ENCODE data around the gene MYH16.
"Not testable (repeated sequence)": the region's sequence is repeated elsewhere in the genome, so short reads cannot be mapped to it uniquely, and the experiment has no call there.

The MYH16 gene

DNA sequence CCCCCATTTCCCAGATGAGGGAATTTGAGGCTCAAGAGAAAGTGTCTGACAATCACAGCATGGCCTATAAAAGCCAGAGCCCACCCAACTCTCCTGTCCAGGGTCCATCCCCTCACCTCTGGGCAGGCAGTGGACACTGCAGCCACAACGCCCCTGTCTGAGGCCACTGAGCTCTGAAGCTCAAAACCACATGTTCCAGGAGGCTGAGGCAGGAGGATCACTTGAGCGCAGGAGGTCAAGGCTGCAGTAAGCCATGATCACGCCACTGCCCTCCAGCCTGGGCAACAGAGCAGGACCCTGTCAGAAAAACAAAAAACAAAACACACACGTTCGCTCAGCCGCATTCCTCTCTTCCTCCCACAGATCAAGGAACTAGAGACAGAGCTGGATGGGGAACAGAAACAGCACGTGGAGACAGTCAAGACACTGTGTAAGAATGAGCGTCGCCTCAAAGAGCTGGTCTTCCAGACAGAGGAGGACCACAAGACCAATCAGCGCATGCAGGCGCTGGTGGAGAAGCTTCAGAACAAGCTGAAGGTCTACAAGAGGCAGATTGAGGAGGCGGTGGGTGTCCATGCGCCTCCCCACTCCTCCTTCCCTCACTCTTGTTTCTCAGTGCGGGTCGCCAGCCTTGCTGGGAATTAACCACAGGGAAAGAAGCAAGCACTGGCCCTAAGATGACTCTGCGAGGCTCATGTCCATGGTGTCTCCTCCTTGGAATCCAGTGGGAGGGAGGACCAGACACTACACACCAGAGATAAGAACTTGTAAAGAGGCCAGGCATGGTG is 33.0 kb downstream of the MYH16 start:
- no peak for DNase-seq (ENCODE audit: low read depth in 2 of 2)

DNA sequence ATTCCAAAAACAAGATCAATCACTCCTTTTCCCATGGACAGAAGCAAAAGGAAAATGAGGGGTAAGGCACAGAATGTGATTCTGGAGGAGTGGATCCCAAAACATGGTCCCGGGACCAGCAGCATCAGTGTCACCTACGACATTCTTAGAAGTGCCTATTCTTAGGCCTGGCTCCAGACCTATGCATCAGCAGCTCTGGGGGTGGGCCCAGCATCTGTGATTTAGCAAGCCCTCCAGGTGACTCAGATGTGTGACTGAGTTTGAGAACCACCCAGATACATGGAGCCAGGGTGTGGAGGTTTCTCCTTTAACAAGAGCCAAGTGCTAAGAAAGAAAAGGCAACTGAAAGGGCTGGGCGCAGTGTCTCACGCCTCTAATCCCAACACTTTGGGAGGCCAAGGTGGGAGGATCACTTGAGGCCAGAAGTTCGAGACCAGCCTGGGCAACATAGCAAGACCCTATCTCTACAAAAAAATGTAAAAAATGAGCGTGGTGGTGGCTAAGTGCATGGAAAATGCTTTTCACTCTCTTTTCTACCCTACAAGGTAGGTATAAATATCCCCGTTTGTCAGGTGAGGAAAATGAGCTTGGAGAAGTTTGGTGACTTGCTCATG is 35.9 kb downstream of the MYH16 start:
- peak in 1 of 2 donors; percentile 9 for DNase-seq (ENCODE audit: low read depth in 2 of 2)

DNA sequence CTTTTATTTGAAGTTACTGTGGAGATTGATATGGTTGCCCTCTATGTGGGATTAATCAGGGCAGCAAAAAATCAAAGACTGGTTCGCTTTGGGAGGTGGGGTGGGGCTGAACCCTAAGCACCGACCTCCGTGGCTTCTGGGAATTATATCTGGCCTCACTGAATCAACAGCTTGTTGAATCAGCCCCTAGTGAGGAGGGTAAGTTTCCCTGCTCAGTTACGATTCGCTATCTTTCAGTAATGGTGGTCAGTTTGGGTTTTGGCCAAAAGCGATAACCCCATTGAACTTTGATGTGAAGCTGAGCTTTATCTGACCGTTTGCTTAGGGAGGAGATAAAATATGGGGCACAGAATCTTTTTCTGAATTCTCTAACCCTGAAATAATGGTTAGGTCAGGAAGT is 36.5 kb downstream of the MYH16 start:
- no peak for DNase-seq (ENCODE audit: low read depth in 2 of 2)

DNA sequence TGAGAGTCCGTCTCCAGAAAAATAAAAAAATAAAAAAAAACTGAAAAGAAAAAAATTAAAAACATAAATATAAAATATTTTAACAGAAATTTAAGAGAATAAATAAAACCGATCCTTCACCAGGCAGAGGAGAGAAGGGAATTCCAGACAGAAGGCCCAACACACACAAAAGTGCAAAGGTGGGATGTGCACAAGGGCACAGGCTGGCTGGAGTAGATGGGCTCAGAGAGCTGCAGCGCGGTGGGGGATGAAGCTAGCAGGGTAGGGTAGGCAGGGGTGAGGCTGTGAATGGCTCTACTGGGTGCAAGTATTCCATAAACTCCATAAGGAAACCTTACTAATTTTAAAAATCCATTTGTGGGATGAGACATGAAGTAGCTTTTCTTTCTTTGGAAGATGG is 37.4 kb downstream of the MYH16 start:
- DNase-seq (ENCODE audit: low read depth in 2 of 2): no peak

DNA sequence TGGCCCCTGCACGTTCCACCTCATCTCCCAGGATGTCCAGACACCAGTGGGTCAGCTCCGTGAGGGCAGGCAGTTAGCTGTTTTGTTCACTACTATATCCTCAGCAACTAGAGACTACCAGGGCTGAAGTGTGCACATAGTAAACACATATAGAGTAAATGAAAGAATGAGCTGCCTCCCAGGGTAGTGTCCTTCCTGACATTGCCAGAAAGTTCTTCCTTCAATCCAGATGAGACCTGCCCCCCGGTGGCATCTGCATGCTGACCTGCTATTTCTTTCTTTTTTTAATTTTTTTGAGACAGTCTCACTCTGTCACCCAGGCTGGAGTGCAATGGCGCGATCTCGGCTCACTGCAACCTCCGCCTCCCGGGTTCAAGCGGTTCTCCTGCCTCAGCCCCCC is 39.1 kb downstream of the MYH16 start:
- DNase-seq (ENCODE audit: low read depth in 2 of 2): no peak

DNA sequence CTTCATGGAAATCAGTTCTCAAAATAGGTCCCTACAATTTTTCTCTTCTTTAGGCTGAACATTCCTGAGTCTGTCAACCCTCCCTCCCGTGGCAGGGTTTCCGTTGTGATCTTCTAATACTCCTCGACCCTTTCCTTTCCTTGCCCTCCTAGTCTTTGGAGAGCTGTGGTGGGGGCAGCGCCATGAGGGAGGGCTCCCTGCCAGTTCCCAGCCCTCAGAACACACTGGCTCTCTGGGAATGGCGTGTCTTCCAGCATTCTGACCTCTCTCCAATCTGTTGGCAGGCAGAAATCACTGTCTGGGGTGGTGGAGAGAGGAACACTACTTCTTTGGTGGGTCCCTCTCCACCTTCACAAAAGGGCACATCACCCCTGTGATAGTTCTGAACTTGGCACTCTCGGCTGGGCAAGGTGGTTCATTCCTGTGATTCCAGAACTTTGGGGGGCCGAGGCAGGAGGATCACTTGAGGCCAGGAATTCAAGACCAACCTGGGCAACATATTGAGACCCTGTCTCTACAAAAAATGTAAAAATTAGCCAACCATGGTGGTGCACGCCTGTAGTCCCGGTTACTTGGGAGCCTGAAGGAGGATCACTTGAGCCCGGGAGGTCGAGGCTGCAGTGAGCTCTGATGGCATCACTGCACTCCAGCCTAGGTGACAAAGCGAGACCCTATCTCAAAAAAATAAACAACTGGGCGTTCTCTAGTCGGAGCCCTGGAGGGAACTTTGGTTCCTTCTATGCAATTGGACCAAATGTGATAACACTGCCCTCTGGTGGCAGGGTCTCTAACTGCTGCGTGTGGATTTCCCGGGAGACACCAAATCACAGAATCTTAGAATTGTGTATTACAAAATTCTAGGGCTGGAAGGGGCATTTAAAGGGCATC is 39.9 kb downstream of the MYH16 start:
- DNase-seq (ENCODE audit: low read depth in 2 of 2): peak; percentile 57 to 60

DNA sequence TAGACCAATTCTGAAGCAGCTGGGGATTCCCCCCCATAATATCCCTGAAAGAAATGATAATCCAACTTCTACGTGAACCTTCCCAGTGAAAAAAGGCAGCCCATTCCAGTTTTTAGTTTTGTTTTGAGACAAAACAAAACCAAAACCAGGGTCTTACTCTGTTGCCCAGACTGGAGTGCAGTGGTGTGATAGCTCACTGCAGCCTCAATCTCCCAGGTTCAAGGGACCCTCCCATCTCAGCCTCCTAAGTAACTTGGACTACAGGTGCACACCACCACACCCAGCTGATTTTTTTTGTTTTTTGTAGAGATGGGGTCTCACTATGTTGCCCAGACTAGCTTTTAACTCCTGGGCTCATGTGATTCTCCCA is 40.5 kb downstream of the MYH16 start:
- no peak for DNase-seq (ENCODE audit: low read depth in 2 of 2)

DNA sequence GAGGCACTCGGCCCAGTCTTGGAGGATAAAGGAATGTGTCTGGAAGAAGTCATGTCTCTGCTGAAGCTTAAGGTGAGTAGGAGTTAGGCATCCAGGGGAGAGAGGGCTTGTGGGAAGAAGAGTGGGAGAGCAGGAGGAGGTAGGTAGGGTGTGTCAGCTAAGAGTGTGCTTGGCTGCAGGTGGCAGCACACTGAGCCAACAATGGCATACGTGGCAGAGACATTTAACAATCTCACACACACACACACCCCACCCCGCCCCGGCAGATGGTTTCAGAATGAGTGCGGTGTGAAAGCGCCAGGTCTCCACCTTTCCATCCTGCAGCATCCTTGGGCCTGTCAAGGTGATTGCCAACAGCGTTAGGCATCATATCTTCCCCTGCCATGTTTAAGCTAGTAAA is 41.9 kb downstream of the MYH16 start:
- DNase-seq (ENCODE audit: low read depth in 2 of 2): peak; percentile 13 to 20

DNA sequence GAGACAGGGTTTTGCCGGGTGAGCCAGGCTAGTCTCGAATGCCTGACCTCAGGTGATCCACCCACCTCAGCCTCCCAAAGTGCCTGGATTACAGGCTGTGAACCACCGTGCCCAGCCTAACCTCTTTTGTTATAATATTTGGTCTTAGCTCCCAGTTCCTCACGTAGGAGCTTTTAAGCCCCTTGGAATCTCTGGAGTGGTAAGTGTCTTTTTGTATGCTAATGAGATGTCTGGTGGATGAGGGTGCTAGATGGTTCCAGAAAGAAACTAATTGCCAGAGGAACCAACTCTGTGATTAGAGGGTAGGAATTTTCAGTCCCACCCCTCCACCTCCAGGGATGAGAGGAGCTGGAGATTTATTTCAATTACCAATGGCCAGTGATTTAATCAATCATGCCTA is 47.7 kb downstream of the MYH16 start:
- DNase-seq (ENCODE audit: low read depth in 2 of 2): no peak

DNA sequence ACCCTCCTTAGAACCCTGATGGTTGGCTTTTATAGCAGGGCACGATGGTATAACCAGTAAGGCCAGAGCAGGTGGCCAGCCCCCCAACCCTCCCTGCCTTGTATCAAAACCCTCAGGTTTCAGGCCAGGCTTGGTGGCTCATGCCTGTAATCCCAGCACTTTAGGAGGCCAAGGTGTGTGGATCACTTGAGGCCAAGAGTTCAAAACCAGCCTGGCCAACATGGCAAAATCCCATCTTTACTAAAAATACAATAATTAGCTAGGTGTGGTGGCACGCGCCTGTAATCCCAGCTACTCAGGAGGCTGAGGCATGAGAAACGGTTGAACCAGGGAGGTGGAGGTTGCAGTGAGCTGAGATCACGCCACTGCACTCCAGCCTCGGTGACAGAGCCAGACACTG is 50.0 kb downstream of the MYH16 start:
- not testable (repeated sequence) for DNase-seq (ENCODE audit: low read depth in 2 of 2)

DNA sequence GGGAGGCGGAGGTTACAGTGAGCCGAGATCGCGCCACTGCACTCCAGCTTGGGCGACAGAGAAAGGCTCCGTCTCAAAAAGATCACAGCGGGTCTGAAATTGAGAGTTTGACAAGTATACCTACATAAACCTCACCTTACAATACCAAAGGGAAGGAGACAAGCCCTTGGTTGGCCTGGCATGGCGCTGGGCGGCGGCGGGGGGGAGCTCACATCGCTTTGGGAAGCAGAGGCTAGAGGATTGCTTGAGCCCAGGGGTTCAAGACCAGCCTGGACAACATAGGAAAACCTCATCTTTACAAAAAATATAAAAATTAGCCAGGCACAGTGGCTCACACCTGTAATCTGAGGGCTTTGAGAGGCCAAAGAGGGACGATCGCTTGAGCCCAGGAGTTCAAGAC is 51.9 kb downstream of the MYH16 start:
- no peak for DNase-seq (ENCODE audit: low read depth in 2 of 2)

DNA sequence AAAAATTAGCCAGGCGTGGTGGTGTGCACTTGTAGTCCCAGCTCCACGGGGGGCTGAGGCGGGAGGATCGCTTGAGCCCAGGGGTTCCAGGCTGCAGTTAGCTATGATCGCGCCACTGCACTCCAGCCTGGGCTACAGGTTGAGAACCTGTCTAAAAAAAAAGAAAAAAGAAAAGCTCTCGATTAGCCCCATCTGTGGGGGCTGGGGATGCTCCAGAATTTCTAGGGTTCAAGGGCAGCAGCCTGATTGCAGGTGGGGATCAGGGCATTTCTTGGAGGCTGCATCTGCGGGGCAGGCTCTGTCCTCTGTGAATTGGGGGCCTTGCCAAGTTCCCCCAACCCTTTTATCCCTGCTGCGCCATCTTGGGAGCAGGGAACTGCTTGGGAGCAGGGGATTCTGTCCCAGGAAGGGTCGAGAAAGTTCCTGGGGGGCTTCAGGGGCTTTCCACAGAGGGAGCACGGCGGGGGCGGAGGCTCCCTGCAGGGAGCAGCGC is 52.4 kb downstream of the MYH16 start:
- no peak for DNase-seq (ENCODE audit: low read depth in 2 of 2)

DNA sequence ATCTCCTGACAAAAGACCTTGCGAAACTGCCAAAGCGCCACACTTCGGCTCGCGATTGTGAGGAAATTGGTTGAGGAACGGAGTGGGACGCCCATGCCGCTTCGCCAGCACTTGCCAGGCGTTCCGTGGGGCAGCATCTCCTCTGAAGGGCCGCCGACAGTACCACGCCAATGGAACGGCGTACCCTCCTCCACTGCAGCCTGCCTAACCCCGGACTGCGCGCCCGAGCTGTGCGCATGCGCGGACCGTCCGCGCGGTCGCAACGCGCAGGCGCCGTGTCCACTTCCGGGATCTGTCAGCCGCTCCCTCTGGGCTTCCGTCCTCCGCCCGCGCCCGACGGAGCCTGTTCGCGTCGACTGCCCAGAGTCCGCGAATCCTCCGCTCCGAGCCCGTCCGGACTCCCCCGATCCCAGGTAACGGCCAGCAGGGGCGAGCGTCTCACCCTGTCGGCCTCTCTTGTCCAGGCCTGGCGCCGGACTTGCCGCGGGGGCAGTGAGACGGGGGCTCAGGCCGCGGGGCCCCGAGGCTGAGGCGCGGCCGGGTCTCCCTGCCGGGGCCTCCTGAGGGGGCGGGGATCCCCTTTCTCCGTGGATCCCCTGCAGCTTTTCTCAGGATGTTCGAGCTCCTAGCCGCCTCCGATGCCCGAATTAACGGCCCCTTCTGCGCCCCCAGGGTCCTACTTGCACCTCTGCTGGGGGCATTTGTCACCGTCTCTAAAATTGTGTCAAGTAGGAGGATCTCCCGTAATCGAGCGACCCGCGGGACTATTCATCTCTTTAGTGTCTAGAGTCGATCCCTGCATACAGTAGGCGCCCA is 53.2 kb downstream of the MYH16 start, which contains the start of gene ARPC1A:
ARPC1A (plus strand) TSS at position 307 of the 816 bp plus-strand sequence. CDS start 7,456 bp downstream, outside the sequence.
- peak; percentile 88 for DNase-seq (ENCODE audit: low read depth in 2 of 2)

DNA sequence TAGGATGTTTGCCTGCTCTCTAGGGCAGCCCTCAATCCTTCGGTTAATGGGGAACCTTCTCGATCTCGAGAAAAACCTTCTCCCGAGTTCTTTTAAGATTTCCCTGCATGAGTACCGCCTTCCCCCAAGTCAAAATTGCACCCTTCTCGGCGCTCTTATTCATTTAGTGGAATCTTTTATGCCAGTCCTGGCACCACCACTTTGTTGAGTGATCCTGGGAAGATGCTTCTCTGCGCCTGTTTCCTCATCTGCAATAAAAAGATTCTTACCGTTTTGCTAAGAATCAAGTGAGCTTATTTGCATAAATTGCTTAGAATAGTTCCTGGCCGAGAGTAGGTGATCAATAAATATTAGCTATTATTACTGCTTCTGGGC is 53.8 kb downstream of the MYH16 start:
- no peak for DNase-seq (ENCODE audit: low read depth in 2 of 2)

DNA sequence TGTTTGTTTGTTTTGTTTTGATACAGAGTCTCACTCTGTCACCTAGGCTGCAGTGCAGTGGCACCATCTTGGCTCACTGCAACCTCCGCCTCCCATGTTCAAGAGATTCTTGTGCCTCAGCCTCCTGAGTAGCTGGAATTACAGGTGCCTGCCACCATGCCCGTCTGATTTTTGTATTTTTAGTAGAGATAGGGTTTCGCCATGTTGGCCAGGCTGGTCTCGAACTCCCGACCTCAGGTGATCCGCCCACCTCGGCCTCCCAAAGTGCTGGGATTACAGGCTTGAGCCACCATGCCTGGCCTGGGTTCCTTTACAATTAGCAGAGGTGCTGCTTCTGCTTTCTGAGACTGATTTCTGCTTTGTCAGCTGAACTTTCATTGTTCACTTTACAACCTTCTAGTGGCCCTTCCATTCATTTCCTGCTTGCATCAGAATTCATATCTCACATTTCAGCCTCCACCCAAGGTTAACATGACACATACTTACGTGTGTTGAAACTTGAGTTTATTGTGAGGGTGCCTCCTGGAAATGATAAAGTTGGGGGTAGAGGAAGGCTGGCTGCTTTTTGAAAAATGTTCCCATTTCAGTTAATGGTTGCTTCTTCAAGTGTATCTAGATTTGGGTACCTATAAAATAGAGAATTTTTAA is 57.8 kb downstream of the MYH16 start:
- not testable (repeated sequence) for DNase-seq (ENCODE audit: low read depth in 2 of 2)

DNA sequence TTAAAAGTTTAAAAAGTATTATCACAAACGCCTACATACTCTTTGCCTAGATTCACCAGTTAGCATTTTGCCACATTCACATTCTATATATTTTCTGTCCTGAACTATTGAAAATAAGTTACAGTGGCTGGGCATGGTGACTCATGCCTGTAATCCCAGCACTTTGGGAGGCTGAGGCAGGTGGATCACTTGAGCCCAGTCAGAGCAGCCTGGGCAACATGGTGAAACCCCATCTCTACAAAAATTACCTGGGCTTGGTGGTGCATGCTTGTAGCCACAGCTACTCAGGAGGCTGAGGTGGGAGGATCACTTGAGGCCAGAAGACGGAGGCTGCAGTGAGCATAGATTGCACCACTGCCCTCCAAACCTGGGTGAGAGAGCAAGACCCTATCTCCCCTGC is 58.4 kb downstream of the MYH16 start:
- DNase-seq (ENCODE audit: low read depth in 2 of 2): peak in 1 of 2 donors; percentile 16

DNA sequence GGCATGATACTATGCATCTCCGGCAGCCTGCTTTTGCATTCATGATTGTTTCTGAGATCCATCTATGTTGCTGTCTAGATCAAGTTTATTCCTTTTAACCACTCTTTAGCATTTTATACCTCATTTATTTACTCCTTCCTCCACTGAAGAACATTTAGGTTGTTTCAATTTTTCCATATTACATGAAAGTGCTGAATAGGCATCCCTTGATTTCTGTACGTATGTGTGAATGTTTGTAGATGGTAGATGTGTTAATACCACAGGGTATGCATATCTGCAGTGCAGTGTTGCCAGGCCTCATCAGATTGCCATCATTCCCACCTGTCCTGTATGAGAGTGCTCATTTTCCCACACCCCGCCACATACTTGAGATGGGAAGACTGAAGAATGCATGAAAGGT is 67.0 kb downstream of the MYH16 start:
- DNase-seq (ENCODE audit: low read depth in 2 of 2): no peak

DNA sequence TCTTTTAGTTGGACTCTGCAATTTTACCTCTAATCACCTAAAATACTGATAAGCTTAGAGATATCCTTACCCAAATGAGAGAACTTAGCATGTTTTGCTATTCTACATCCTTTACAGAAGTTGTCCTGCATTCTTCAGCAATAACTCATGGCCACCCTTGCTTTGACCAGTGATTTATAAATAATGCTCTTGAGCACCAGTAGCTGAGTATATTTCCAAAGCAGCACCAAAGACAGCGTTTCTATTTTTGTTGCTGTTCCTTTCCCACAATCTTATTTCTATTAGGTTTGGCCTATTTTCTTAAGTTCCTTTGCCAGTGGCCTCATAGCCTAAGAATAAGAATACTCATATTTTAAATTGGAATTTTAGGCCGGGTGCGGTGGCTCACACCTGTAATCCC is 68.0 kb downstream of the MYH16 start:
- no peak for DNase-seq (ENCODE audit: low read depth in 2 of 2)

DNA sequence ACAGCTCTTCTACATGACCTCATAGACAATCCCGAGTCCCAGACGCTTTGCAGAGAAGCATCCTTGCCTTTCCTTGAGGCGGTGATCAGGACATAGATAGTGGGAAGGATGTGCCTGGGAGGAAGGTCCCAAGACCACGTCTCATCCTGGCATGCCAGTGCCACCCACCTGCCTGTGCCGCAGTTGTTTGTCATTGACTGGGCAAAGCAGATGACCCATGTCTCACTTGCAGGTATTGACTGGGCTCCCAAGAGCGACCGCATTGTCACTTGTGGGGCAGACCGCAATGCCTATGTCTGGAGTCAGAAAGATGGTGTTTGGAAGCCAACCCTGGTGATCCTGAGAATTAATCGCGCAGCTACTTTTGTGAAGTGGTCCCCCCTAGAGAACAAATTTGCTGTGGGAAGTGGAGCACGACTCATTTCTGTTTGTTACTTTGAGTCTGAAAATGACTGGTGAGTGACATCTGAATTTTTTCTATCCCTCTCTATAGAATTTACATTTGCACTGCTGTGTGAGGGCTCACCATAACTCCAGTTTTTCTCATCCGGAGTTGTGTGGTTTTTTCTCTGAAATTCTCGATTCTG is 71.5 kb downstream of the MYH16 start:
- DNase-seq (ENCODE audit: low read depth in 2 of 2): no peak

DNA sequence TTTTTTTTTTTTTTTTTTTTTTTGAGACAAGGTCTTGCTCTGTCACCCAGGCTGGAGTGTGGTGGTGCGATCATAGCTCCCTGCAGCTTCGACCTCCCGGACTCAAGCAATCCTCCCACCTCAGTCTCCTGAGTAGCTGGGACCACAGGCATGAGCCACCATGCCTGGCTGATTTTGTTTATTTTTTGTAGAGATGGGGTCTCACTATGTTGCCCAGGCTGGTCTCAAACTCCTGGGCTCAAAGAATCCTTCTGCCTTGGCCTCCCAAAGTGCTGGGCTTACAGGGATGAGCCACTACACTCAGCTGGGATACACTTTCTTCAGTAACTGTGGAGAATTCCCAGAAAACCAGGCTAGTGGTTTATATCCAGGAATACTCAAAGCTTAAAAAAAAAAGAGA is 78.0 kb downstream of the MYH16 start:
- DNase-seq (ENCODE audit: low read depth in 2 of 2): not testable (repeated sequence)

DNA sequence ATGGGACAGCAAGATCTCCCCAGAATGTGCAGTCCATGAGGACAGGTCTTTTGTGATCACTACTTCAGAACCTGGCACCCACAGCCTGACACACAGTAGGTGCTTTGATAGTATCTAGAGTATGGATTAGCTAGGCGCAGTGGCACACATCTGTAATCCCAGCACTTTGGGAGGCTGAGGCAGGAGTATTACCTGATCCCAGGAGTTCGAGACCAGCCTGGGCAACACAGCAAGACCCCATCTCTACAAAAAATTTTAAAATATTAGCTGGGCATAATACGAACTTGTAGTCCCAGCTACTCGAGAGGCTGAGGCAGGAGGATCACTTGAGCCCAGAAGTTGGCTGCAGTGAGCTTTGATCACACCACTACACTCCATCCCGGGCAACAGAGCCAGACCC is 79.6 kb downstream of the MYH16 start:
- DNase-seq (ENCODE audit: low read depth in 2 of 2): no peak

Data from stimulated activated CD8-positive, alpha-beta memory T cell treated with anti-CD3 and anti-CD28 coated beads, Interleukin-2, amount 100 ng/mL, for 48 hours (primary cell).